OCI-LY1 (cell line): ENCODE measurements around the gene FAM53B.

Experiments used
- CTCF ChIP-seq: fragments of 200-600 bp; sonication (generic), shearing (Covaris generic); IDR thresholded peaks from 2 replicates; pipeline ENCODE4 v1.5.1; 2017; ENCODE audit warnings: mild to moderate bottlenecking, antibody characterized with exemption, low read length, moderate library complexity, mixed read lengths
- EZH2 ChIP-seq: fragments of 200-600 bp; sonication (generic), shearing (Covaris generic); IDR thresholded peaks from 2 replicates; pipeline ENCODE4 v1.8.0; 2017; ENCODE audit warnings: borderline replicate concordance, mixed run types, mild to moderate bottlenecking, antibody characterized with exemption, low read length, moderate library complexity, mixed read lengths

- TF ChIP-seq CTCF: no peak
- no peak for TF ChIP-seq EZH2
Observed at GRCh38 chr10:124640538-124641231, 103.5 kb downstream of the FAM53B start.
